Body of pancreas (tissue), 4 donors: ENCODE results near the gene CLDN22. TPM values are rescaled to one million over a fixed set of nuclear protein-coding genes. Genes with fewer than 3 reads are reported as not detected.

Experiments used
- ATAC-seq: fragments of 150-250 bp; one replicate; pipeline ENCODE4 v1.9.1; 2016
- DNase-seq, 4 donors: peaks; one replicate each; pipeline ENCODE4 v3.0.0-alpha.2; 2019
- H3K27ac ChIP-seq, 4 donors: fragments of 200-600 bp; sonication (generic); 1 replicate in 3 of 4; 2 replicates in 1 of 4; pipeline versions ENCODE4 v1.5.1 to v1.6.1; 2016 to 2019; ENCODE audit warnings: mild to moderate bottlenecking in 1 of 4, mixed read lengths in 1 of 4, moderate library complexity in 1 of 4
- H3K27me3 ChIP-seq, 2 donors: fragments of 200-600 bp; sonication (generic); one replicate each; pipeline ENCODE4 v1.6.0; 2016; ENCODE audit warnings: mild to moderate bottlenecking in 1 of 2
- H3K36me3 ChIP-seq, 2 donors: fragments of 200-600 bp; sonication (generic); replicated peaks in 1 of 2; 2 replicates each; pipeline ENCODE4 v1.5.1; 2016; ENCODE audit warnings: low read depth in 2 of 2; ENCODE audit not compliant: insufficient read depth in 1 of 2
- H3K4me1 ChIP-seq: fragments of 200-600 bp; sonication (generic); one replicate; pipeline ENCODE4 v1.6.0; 2016
- H3K4me3 ChIP-seq, 2 donors: fragments of 200-600 bp; sonication (generic); 1 replicate in 1 of 2; 2 replicates in 1 of 2; pipeline ENCODE4 v1.5.1; 2016 to 2019
- H3K9me3 ChIP-seq, 3 donors: fragments of 200-600 bp; sonication (generic); 1 replicate in 2 of 3; 2 replicates in 1 of 3; pipeline ENCODE4 v1.5.1; 2016
- CTCF ChIP-seq, 7 experiments: fragments of 450-650 bp in 4 of 7; fragments of 200-600 bp in 3 of 7; sonication (generic) in 3 of 7; IDR thresholded peaks; one replicate each; pipeline ENCODE4 v1.5.1; 2016 to 2019; ENCODE audit warnings: antibody characterized with exemption in 7 of 7
- POLR2A ChIP-seq, 3 donors: fragments of 450-650 bp; IDR thresholded peaks; one replicate each; pipeline ENCODE4 v1.6.1; 2016; ENCODE audit warnings: antibody characterized with exemption in 3 of 3, mild to moderate bottlenecking in 2 of 3
- WGBS, 2 donors: methylation state at CpG; one replicate each; pipeline ENCODE4 v1.1.5; 2017; 5-methylcytosine and 5-hydroxymethylcytosine counted together
- intact Hi-C: fragments of 100-400 bp; cut with DNase I; formaldehyde crosslinking; loops from one replicate; pipeline ENCODE4 v1.15.1; 2023
- total RNA-seq, 2 donors: library from RNA; depleted of rRNA; stranded (reverse); fragments of >200 nt; gene quantifications; one replicate each; pipeline ENCODE4 v1.1.0, GENCODE V29; 2016

CLDN22 gene
- total RNA-seq, 2 donors from 2014 or later = not detected

- H3K9me3 ChIP-seq = no peaks in the 10 kb centered on the region
- 79 to 98% methylated on average over 7 to 9 of the region's 9 CpGs for WGBS, 2 donors
- peak in 2 of 4 donors; percentile 2 to 3 for DNase-seq
- ATAC-seq = no peak
- intact Hi-C loops = no loop called here
- H3K4me3 ChIP-seq = no peak overlapping the region
- no peaks in the 10 kb centered on the region for H3K4me1 ChIP-seq
- TF ChIP-seq CTCF (IDR thresholded peaks at IDR 0.05) (no peak), POLR2A (IDR thresholded peaks at IDR 0.05) (no peak)
- H3K27me3 ChIP-seq = no peaks in the 10 kb centered on the region
- H3K36me3 ChIP-seq = no peaks in the 10 kb centered on the region
- no peak overlapping the region for H3K27ac ChIP-seq
Measured at GRCh38 chr4:183337349-183337748, 17.3 kb upstream of the CLDN22 start.

- ATAC-seq = no peak
- DNase-seq = peak in 1 of 4 donors; percentile 0
- intact Hi-C loops = no loop called here
- TF ChIP-seq POLR2A (IDR thresholded peaks at IDR 0.05) (no peak), CTCF (IDR thresholded peaks at IDR 0.05) (no peak)
- H3K4me3 ChIP-seq = no peak overlapping the region
- H3K4me1 ChIP-seq = no peaks in the 10 kb centered on the region
- no peak overlapping the region for H3K27ac ChIP-seq
- 61 to 62% methylated on average over 3 of the region's 3 CpGs for WGBS, 2 donors
- H3K27me3 ChIP-seq = no peaks in the 10 kb centered on the region
- H3K36me3 ChIP-seq = no peaks in the 10 kb centered on the region
- no peaks in the 10 kb centered on the region for H3K9me3 ChIP-seq
Measured at GRCh38 chr4:183335369-183335940, 15.4 kb upstream of the CLDN22 start.

DNA sequence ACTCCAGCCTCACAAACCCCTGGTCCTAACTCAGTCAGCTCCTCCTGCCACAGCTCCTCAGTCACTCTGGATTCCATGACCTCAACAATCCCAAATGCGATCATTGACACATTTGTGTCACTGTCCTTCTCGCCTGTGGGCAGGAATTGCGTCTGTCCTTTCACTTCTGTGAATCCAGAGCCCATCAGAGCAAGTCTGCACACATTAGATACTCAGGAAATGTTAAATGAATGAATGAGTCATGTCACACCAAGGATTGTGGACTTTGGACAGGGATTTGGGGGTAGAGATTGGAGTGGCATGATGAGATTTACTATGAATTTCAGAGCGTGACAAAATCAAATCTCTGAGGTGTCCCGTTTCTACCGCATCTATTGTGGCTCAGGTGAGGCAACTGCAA is 13.9 kb upstream of the CLDN22 start:
- Histone ChIP-seq H3K4me3 (no peak overlapping the region), H3K36me3 (no peaks in the 10 kb centered on the region), H3K4me1 (no peaks in the 10 kb centered on the region), H3K9me3 (no peaks in the 10 kb centered on the region), H3K27ac (no peak overlapping the region), H3K27me3 (no peaks in the 10 kb centered on the region)
- DNase-seq (no peak), ATAC-seq (no peak)
- 63 to 70% methylated on average over 6 of the region's 6 CpGs for WGBS, 2 donors
- TF ChIP-seq CTCF (IDR thresholded peaks at IDR 0.05) (no peak), POLR2A (IDR thresholded peaks at IDR 0.05) (no peak)
- intact Hi-C loops = no loop called here

DNA sequence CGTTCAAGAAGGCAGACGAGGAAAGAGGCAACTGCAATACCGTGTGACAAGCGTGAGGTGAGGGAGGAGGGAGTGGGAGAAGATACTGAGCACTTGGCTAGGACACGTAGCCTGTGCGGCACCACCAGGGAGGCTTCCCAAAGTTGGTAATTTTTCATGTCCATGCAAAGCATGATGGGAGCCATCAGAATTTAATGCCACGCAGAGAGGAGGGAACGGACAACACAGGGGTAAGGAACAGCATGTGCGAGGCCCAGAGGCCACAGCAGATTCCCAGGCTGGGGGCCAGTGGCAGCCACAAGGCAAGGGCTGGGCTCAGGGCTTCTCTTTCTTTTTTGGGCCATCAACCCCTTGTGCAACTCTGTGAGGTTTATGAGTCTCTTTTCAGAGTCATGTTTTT is 13.1 kb upstream of the CLDN22 start:
- Histone ChIP-seq H3K27ac (no peak overlapping the region), H3K27me3 (no peaks in the 10 kb centered on the region), H3K4me3 (no peak overlapping the region), H3K4me1 (no peaks in the 10 kb centered on the region), H3K36me3 (no peaks in the 10 kb centered on the region), H3K9me3 (no peaks in the 10 kb centered on the region)
- ATAC-seq = no peak
- TF ChIP-seq POLR2A (IDR thresholded peaks at IDR 0.05) (no peak), CTCF (IDR thresholded peaks at IDR 0.05) (no peak)
- DNase-seq = no peak
- 90% methylated on average over 9 of the region's 9 CpGs for WGBS, 2 donors
- intact Hi-C loops = no loop called here

GRCh38 chr4:183332447-183332846 is 12.4 kb upstream of the CLDN22 start:
- H3K9me3 ChIP-seq = no peaks in the 10 kb centered on the region
- WGBS, 2 donors = 78 to 88% methylated on average over 11 of the region's 11 CpGs
- DNase-seq (no peak), ATAC-seq (no peak)
- no peaks in the 10 kb centered on the region for H3K4me1 ChIP-seq
- intact Hi-C loops = no loop called here
- H3K27me3 ChIP-seq = no peaks in the 10 kb centered on the region
- no peak overlapping the region for H3K27ac ChIP-seq
- TF ChIP-seq CTCF (IDR thresholded peaks at IDR 0.05) (no peak), POLR2A (IDR thresholded peaks at IDR 0.05) (no peak)
- H3K4me3 ChIP-seq = no peak overlapping the region
- H3K36me3 ChIP-seq = no peaks in the 10 kb centered on the region
